GM19452 (cell line): ENCODE data around the gene PDZD8.
"Not testable (repeated sequence)": the region's sequence is repeated elsewhere in the genome, so short reads cannot be mapped to it uniquely, and the experiment has no call there.

Experiments
- ATAC-seq: cut with Tn5 transposase; IDR thresholded peaks from one replicate; pipeline ENCODE4 v1.9.1; 2021; ENCODE audit not compliant: unreplicated experiment

Gene PDZD8

DNA sequence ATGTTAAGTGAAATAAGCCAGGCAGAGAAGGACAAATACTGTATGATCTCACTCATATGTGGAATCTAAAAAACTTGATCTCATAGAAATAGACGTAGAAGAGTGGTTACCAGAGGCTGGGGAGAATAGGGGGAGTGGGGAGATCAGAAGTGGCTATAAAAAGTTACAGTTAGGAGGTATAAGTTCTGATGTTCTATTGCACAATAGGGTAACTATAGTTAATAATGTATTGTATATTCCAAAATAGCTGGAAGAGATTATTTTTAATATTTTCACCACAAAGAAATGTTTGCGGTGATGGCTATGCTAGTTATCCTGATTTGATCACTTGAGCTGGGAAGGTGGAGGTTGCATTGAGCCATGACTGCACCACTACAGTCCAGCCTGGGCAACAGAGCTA lies 80.5 kb downstream of the PDZD8 start:
- ATAC-seq = no peak

DNA sequence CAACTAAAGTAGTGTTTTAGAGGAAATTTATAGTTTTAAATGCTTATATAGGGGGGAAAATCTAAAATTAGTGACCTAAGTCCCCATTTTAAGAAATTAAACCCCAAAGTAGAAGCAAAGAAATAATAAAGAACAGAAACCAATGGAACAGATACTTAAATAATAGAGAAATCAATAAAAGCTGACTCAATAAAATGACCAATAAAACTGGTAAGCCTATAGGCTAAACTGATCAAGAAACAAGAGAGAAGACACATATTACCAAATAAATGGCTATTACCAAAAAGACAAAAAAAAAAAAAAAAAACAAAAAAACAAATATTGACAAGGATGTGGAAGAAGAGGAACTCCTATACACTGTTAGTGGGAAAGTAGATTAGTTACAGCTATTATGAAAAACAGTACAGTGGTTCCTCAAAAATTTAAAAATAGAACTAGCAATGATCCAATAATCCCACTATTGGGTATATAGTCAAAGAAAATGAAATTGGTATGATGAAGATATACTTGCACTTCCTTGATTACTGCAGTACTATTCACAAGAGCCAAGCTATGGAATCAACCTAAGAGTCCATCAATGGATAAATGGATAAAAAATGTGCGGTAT lies 81.1 kb downstream of the PDZD8 start:
- no peak for ATAC-seq

DNA sequence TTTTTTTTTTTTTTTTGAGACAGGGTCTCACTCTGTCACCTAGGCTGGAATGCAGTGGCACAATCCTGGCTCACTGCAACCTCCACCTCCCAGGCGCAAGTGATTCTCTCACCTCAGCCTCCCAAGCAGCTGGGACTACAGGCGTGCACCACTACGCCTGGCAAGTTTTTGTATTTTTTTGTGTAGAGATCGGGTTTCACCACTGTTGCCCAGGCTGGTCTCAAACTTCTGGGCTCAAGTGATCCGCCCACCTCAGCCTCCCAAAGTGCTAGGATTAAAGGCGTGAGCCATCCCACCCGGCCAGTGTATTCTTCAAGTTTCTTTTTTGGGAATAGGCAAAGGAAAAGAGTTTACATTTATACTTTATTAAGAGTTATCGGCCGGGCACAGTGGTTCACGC lies 84.4 kb downstream of the PDZD8 start:
- ATAC-seq = not testable (repeated sequence)

DNA sequence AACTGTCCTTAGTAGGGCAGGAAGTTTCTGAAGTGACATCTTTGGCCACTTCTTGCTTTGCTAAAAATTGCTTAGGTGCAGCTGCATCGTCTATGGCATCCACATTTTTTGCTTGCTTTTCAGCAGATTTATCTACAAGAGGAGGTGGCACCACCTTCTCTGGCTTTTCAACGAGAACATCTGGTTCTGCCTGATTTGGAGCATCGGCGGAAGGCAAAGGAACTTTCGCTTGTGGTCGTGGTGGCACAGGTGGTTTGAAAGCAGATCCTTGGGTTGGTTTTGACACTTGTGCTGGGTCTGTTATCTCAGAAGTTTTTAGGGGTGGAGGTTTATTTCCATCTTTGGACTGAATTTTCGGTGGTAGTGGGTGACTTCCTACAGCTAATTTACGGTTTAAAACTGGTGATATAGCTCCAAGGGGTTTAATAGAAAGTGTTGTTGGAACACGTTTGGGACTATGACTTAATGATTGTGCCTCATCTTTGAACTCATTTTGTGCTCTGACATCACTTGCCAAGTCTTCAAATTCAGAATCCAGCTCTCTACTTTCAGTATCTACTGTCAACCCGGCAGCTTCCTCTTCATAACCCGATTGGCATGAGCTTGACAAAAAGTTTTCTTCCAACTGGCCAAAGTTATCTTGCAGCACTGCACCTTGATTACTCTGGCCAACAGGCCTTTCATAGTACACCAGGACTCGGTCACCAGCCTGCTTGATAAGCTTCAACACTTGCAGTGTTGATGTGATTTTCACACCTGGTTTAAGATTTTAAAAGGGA lies 90.3 kb downstream of the PDZD8 start:
- ATAC-seq = no peak

DNA sequence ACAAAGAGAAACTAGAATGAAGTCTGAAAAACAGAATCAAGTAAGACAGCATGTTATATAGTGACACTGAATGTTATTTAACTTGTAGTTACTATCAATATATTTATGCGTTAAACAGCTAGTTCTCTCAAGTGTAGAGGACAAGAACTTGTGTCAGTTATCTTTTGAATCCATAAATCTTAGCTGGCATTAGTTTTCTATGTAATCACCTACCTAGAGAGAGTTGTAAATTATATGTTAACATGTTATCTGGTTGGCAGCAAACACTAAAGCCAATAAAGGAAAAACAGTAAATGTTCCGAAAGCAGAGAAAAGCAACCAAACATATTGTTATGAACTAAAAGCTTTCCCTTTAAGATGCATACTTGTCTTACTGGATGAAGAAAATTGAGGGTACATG lies 97.6 kb downstream of the PDZD8 start:
- ATAC-seq = no peak

DNA sequence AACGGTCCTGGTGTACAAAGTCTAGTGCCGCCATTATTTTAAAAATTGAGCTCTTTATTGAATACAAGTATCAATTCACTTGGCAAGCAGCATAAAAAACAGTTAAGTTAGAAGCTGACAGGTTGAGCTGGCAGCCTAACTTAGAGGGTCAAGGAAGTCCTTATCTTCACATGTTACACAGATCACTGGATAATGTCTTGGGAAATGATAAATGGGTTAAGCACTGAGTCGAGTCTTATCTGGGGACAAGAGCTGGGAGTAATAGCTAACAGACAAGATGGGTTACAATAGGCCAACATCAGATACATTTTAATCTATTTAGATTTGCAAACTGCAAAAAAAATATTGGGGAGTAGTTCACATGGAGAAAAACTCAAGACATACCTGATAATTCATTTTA lies 100.1 kb downstream of the PDZD8 start:
- no peak for ATAC-seq

DNA sequence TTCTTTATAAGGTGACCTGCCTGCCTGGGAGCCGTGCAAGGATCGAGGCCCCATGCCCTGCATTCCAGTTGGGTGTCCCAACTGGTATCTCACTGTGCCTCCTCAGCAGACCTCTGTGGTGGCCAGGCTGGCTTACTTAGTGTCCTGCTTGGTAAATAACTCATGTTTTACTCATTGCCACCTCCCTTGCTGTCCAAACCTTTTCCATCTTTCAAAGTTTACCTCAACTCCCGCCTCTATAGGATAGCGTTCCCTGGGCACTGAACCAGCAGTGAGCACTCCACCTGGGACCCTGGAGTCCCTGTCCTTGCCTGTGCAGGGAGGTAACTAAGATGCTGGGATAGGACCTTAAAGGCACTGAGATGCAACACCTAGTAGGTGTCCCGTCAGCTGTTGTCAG lies 100.7 kb downstream of the PDZD8 start:
- no peak for ATAC-seq

DNA sequence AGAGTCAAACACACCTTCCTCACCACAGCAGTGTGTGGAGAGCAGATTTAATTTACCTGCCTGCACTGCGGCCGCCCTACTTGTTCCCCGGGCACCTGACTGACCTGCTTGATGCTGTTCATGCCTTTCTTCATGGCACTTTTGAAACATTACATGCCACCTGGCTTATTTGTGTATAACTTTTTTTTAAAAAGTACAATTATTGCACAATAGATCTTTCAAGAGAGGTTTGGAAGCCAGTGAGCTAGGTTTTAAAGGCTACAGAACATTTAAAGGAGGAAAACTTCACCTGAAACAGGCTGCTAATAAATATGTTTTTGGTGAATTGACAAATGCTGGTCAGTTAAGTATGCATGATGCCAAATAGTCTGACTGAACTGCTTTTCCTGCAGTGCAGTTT lies 101.3 kb downstream of the PDZD8 start:
- no peak for ATAC-seq

DNA sequence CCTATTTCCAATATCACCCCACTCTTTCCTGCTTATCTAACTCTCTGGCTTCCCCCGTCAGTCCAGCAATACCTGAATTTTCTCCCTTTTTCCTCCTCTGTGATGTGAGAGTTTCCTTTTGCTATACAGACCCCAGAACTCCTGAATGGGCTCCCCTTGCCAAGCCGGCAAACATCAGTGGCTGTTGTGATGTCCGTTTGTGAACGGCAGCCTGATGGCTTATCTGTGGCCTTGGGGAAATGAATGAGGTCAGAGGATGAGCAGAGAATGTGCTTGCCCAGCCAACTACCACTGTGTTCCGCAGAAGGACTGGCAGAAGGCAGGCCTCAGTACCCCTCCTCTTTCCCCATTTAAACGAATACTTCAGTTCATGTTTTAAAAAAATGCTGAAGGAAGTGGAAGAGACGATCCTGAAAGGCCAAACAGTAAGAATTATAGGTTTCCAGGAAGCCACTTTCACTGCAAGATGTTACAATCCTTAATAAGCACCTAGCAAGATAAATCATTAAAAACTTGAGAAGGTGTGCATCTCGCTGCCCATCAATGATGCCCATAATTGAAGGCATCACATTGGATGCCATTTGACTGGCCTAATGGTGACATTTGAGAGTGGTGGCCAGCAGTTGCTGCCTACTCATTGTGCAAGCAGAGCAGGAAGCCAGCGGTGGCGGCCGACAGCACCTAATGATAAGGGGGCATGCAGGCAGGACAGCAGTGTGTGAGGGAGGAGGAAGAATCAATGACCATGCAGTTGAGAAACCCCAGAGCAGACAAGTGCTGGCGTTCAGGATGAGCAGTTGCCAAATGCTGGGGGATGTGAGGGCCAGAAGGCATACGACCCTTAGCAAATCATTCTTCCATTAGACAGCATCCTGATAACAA lies 102.8 kb downstream of the PDZD8 start:
- no peak for ATAC-seq

DNA sequence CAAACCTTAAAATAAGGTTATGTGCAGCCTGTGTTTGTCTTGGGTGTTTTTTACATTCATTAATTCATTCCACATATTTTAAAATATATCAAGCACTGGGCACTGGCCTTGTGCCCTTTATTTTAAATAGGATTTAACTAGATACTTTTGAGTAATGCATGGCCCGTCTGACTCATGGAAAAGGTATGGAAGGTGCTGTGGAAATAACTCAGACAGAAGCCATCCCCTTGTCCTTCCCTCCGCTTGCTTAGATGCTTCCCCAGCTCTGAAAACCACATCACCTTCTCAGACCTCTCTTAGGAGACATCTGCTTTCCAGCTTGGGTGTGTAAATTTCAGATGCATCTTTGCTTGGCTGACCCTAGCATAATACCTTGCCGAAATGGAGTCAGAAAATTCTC lies 103.8 kb downstream of the PDZD8 start:
- no peak for ATAC-seq

DNA sequence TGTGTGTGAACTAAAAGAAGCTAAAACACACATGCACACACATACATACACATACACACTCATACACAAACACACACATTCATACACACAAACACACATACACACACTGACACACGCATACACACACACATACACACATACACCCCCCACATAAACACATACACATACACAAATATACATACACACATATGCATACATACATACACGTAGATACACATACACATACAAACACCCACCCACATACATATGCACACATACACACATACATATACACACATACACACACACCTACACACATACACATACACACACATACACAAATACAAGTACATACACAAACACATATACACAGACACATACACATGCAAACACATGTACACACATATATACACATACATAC lies 106.3 kb downstream of the PDZD8 start:
- no peak for ATAC-seq

DNA sequence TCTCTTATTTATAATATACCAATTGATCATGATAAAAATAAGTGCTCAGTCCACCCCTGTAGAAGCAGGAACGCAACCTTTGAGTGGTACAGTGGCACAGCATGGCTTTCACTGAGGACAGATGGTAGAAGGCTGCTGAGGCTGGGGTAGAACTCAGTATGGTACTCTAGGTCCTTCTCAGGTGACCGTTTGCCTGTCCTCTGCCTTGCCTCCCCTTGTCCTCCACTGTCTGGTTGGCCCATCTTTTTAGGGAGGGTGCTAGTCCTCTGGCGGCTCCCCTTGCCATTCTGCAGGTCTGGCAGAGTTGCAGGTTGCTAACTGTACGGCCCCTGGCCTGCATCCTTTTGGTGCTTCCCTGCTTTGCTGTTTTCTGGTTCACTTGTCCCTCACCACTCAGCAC lies 107.0 kb downstream of the PDZD8 start:
- no peak for ATAC-seq

DNA sequence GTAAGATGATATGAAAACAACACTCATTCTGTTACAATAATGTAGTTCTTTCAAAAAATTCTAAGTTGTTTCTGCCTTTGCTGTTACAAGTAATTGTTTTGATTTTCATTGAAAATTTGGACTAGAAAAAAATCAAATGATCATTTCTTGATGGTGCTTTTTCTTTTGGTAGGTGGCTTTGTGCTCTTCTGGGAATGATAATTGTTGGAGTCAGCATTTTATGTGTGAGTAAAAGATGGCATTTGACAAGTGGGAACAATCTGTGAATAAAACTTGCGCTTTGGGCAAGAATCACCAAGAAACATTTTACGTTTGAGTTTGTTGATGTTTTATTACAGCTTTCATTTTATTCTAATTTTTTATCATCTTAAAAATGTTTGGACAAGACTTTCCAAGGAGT lies 108.4 kb downstream of the PDZD8 start:
- no peak for ATAC-seq

DNA sequence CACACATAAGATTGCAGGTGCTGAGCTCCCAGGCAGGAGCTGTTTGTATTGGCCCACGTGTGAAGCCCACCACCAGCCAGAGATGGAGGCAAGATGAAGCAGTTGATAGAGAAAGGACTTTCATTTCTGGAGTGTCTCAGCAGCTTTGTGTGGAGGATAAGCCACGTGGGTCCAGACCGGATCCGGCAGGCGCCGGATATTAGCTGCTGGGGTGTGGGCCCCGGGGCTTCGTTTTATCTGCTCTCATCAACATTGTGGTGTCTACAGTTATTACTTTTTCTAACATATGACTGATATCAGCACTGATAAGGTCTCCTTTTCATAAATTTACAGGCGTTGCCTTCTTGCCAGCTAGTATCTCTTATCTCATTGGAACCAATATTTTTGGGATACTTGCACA lies 108.8 kb downstream of the PDZD8 start:
- ATAC-seq = no peak

DNA sequence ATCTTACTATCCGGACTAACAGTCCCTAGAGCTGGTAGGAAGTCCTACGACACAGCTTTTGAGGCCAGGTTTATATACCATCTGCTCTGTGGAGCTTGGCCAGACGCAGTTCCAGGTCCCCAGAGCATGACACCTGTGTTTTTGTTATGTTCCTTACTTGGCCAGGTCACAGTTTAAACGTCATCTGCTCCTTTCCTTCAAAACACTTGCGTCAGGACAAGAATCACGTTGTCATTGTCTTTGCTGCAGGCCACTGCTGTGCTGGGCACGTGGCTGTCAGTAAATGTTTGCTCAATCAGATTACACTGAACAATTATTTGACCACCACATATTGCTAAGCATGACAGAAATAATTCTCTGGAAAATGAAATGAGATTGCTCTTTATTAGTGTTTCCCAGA lies 110.5 kb downstream of the PDZD8 start:
- no peak for ATAC-seq

DNA sequence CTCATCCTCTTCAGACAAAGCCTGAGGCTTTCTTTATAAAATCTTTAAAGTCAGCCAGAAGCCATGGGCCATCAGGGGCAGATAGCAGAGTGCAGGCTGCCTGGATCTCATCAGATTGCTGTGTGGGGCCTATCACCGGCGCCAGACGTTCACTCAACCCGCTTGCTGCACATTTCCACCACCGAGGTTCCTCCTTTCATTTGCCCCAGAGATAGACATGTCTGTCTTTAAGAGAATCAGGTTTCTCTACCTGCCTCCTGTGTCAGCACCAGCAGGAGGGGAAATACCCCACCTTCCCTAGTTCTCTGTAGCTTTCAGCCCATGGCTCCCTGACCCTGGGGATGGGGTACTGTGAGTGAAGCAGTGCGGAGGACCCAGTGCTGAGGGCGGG lies 112.3 kb downstream of the PDZD8 start:
- no peak for ATAC-seq

DNA sequence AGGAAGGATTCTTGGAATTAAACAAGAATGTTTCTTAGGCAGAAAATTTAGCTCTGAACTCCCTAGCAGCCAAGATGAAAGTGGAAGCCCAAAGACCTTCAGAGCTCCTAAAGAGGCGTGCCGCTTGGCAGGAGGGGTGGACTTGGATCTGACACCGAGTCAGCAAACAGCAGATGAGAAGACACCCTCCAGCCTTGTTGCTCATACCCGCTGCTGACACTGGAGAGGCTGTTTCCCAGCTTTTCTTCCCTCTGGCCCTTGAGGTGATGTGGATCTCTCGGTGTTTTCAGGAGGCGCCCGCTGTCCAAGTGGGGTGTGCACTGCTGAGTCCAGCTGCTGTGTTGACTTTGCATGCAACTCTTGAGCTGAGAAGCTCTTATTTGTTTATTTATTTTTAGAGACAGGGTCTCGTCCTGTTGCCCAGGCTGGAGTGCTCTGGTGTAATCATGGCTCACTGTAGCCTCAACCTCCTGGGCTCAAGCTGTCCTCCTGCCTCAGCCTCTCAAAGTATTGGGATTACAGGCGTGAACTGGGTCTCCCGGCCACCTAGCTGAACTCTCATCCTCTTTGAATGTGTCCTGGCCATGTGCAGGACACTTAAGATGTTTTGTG lies 112.8 kb downstream of the PDZD8 start:
- ATAC-seq = no peak

DNA sequence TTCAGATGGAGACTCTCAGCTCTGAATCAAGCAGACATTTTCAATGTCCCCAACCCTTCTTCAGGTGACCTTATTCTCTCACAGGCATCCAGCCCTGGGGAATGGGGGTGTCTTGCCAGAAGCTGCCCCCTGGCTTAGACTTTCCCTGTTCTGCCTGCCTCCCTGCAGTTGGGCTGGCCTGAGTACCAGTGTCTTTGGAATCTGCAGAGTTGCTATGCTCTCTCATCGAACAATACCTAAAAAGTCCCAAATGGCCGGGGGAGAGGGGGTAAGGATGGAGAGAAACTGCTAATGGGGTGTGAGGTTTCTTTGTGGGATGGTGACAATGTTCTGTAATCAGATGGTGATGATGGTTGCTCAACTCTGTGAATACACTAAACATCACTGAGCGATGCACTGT lies 113.7 kb downstream of the PDZD8 start:
- ATAC-seq = no peak

DNA sequence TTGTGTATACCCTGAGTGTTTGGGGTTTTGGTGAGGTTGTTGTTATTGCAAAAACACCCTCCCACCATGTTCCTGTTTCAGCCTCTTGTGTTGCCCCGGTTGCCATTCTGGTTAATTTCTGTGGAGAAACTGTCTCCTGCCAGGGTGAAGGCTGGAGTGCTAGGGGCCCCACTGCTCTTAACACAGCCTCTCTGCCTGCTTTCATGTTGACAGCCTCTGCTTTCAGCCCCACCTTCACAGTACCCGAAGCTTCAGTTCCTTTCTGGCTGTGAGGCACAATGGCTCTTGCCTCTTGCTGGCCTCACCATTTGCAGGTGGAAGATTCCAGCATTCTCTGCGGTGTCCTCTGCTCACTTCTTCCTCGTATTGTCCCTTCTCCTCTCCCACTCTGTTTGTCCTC lies 115.2 kb downstream of the PDZD8 start:
- ATAC-seq = no peak

DNA sequence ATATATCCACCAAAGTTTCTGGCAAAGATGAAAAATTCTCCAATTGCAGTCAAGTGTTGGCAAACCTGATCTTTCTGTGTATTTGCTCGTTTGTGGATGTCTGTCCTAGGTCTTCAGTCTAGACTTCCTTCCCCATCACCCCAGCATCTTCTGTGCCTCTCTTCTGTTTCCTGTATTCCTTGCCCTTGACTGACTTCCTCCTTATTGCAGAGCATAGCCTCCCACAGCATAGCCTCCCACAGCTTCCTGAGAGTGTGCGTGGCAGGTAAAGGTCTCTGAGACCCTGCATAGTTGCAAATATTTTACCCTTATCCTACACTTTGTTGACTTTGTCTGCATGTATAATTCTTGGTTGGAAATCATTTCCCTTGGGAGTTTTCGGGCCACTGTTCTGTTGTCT lies 116.0 kb downstream of the PDZD8 start:
- no peak for ATAC-seq

DNA sequence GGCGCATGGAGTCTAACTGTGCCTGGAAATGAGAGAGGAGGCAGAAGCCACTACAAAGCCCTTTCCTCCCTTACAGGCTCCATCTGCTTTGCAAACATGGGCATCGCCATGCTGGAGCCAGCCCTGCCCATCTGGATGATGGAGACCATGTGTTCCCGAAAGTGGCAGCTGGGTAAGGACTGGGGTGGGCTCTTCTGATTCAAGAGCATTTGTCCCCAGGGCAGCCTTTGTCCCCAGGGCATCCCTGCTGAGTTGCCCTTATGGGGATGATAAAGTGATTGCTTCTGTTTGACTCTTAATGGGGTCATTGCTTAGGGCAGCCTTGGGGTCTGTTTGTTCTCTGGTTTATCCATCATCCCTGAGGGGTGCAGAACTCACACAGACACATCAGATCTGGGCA lies 117.5 kb downstream of the PDZD8 start:
- ATAC-seq = no peak

DNA sequence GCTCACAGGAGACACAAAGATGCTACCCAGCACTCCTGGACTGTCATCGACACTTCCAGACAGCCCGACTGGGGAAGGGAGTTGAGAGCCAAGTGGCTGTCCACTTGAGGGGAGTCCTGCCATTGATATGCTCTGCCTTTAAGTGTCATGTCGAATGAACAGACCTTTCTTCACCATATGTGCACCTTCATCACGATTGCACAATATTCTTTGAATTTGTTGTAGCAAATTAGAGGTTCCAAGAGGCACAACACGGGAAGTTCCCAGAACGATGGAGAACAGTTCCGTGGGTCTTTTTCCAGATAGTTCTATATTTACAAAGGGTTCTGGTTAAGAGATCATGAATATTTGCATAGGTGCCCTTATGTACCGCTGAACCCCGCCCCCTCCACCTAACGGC lies 118.3 kb downstream of the PDZD8 start:
- no peak for ATAC-seq
